K562 (cell line): ENCODE results near the gene IGFALS. TPM values are rescaled to one million over a fixed set of nuclear protein-coding genes. Genes with fewer than 3 reads are reported as not detected.

Experiments used
- ATF4 ChIP-seq: fragments of 450-650 bp; formaldehyde crosslinking; IDR thresholded peaks from 2 replicates; pipeline ENCODE4 v1.4.0; 2022; ENCODE audit warnings: mild to moderate bottlenecking, moderate library complexity
- CBFA2T2 ChIP-seq: fragments of 450-650 bp; conservative IDR thresholded peaks from 2 replicates; pipeline ENCODE4 v1.6.1; 2017; ENCODE audit warnings: mild to moderate bottlenecking
- CHCHD3 ChIP-seq: fragments of 250-450 bp; sonication (Bioruptor Pico); IDR thresholded peaks from 2 replicates; pipeline ENCODE4 v2.1.2; 2022; ENCODE audit warnings: mild to moderate bottlenecking
- CXXC5 ChIP-seq: fragments of 250-450 bp; sonication (Bioruptor Pico); IDR thresholded peaks from 2 replicates; pipeline ENCODE4 v1.8.0; 2022; ENCODE audit warnings: inconsistent platforms, mild to moderate bottlenecking, moderate library complexity
- E2F6 ChIP-seq, 2 experiments: IDR thresholded peaks; 2 replicates each; pipeline ENCODE4 v1.6.1; 2011; ENCODE audit warnings: borderline replicate concordance in 1 of 2, control low read depth in 1 of 2, low read depth in 1 of 2, low read length in 1 of 2, mild to moderate bottlenecking in 1 of 2, mixed read lengths in 1 of 2, moderate library complexity in 1 of 2; ENCODE audit not compliant: insufficient read depth in 1 of 2, insufficient read length in 1 of 2, poor library complexity in 1 of 2, severe bottlenecking in 1 of 2; ENCODE audit errors: extremely low read depth in 1 of 2
- EP300 ChIP-seq: IDR thresholded peaks from 2 replicates; pipeline ENCODE4 v1.6.1; 2012; ENCODE audit warnings: low read length, improper control_type of control experiment
- KAT2B ChIP-seq: IDR thresholded peaks from one replicate; pipeline ENCODE4 v1.6.1; 2012; ENCODE audit warnings: low read depth, mild to moderate bottlenecking, control low read depth, inconsistent platforms, low read length, moderate library complexity
- MYBL2 ChIP-seq, 2 experiments: fragments of 450-650 bp in 1 of 2; sonication (generic) in 1 of 2; formaldehyde crosslinking in 1 of 2; IDR thresholded peaks; 2 replicates each; pipeline versions ENCODE4 v1.6.1 to v1.8.1; 2017 to 2022; ENCODE audit warnings: borderline replicate concordance in 1 of 2, inconsistent platforms in 1 of 2, low read depth in 1 of 2, mild to moderate bottlenecking in 1 of 2, missing genetic modification reagents in 1 of 2, moderate library complexity in 1 of 2
- RB1 ChIP-seq: fragments of 450-650 bp; IDR thresholded peaks from 2 replicates; pipeline ENCODE4 v1.6.1; 2017; ENCODE audit warnings: low read depth, mild to moderate bottlenecking
- TEAD1 ChIP-seq, 2 experiments: fragments of 450-650 bp in 1 of 2; sonication (generic) in 1 of 2; formaldehyde crosslinking; IDR thresholded peaks; 2 replicates each; pipeline versions ENCODE4 v1.4.0 to v1.8.0; 2020 to 2022; ENCODE audit warnings: mild to moderate bottlenecking in 2 of 2, missing genetic modification reagents in 1 of 2
- XRCC3 ChIP-seq: fragments of 450-650 bp; IDR thresholded peaks from 2 replicates; pipeline ENCODE4 v1.6.1; 2017; ENCODE audit warnings: mild to moderate bottlenecking, moderate library complexity
- ZC3H11A ChIP-seq: IDR thresholded peaks from 2 replicates; pipeline ENCODE4 v1.6.1; 2012; ENCODE audit warnings: low read depth, low read length, improper control_type of control experiment
- ZKSCAN3 ChIP-seq: fragments of 250-450 bp; sonication (Bioruptor Pico); IDR thresholded peaks from 2 replicates; pipeline ENCODE4 v1.4.0; 2020
- ZNF274 ChIP-seq: IDR thresholded peaks from 2 replicates; pipeline ENCODE4 v1.6.1; 2011; ENCODE audit warnings: low read depth, mild to moderate bottlenecking, low read length, moderate library complexity, borderline replicate concordance
- ZNF41 ChIP-seq: fragments of 250-450 bp; sonication (Bioruptor Pico); conservative IDR thresholded peaks from 2 replicates; pipeline ENCODE4 v1.4.0; 2020; ENCODE audit warnings: mild to moderate bottlenecking
- ZNF507 ChIP-seq: conservative IDR thresholded peaks from 2 replicates; pipeline ENCODE4 v1.6.1; 2017; ENCODE audit warnings: missing genetic modification characterization, missing compliant biosample characterization
- polyA plus RNA-seq, 8 experiments: library from polyadenylated mRNA; depleted of rRNA in 4 of 8; stranded (reverse) in 5 of 8; unstranded in 3 of 8; fragments of >200 nt; fragmentation: Nextera tagmentation in 2 of 8; fragmentation: Illumina TruSeq in 1 of 8; extraction: Ambion mirVana in 2 of 8; extraction: Trizol in 1 of 8; gene quantifications; 2 replicates each; pipeline versions ENCODE4 v1.2.1 to v1.2.3, GENCODE V29; 2011 to 2014; ENCODE audit warnings: inconsistent platforms in 1 of 8, missing spikeins in 1 of 8
- total RNA-seq, 7 experiments: library from RNA; depleted of rRNA in 6 of 7; stranded (reverse); fragments of >200 nt in 6 of 7; fragmentation: Illumina TruSeq in 2 of 7; extraction: Trizol in 2 of 7; gene quantifications; 2 replicates each; pipeline versions ENCODE4 v1.2.1 to v1.2.3, GENCODE V29; 2011 to 2021; ENCODE audit warnings: low replicate concordance in 1 of 7
- TF ChIP-seq, protein P1 (sequence below), 3 experiments: IDR thresholded peaks in 2 of 3; conservative IDR thresholded peaks in 1 of 3; 2 replicates each; pipeline ENCODE4 v1.5.1; 2011 to 2012; ENCODE audit warnings: low read length in 3 of 3, mild to moderate bottlenecking in 3 of 3, control low read depth in 2 of 3, improper control_type of control experiment in 1 of 3, inconsistent platforms in 1 of 3, low read depth in 1 of 3, mixed read lengths in 1 of 3, moderate library complexity in 1 of 3; ENCODE audit not compliant: insufficient read depth in 2 of 3
- TF ChIP-seq, protein P2 (sequence below): IDR thresholded peaks from 2 replicates; pipeline ENCODE4 v1.6.1; 2012; ENCODE audit warnings: low read depth, low read length, improper control_type of control experiment, borderline replicate concordance
- TF ChIP-seq, protein P3 (sequence below): sonication (generic); formaldehyde crosslinking; IDR thresholded peaks from 2 replicates; pipeline ENCODE4 v1.8.0; 2022; ENCODE audit warnings: missing genetic modification reagents, mild to moderate bottlenecking, moderate library complexity, borderline replicate concordance
- TF ChIP-seq, protein P4 (sequence below): fragments of 200-800 bp; sonication (Bioruptor generic); IDR thresholded peaks from 2 replicates; pipeline ENCODE4 v1.6.1; 2017; ENCODE audit warnings: missing genetic modification characterization, missing compliant biosample characterization

Gene IGFALS
- total and polyA plus RNA-seq, 9 of the 15 experiments (the other 6 are each of a cell fraction or from before 2014, with no cell fraction given): not detected

DNA sequence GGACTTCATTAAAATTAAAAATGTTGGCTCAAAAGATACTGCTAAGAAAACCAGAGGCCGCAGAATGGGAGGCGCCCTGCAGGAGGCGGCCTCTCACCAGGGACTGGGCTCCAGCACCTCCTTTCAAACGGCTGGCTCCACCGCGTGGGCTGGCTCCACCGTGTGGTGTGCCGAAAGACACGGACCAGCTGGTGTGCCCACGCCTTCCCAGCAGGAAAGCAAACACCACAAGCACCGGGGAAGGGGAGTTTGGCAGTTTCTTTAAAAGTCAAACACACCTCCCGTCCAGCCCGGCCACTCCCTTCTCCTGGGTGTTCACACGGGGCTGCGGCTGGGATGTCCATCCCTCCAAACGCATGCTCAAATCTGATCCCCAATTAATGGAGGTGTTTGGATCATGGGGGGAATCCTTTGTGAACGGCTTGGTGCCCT, 19.2 kb upstream of the IGFALS start (continued):
- TF ChIP-seq, protein P1, sequence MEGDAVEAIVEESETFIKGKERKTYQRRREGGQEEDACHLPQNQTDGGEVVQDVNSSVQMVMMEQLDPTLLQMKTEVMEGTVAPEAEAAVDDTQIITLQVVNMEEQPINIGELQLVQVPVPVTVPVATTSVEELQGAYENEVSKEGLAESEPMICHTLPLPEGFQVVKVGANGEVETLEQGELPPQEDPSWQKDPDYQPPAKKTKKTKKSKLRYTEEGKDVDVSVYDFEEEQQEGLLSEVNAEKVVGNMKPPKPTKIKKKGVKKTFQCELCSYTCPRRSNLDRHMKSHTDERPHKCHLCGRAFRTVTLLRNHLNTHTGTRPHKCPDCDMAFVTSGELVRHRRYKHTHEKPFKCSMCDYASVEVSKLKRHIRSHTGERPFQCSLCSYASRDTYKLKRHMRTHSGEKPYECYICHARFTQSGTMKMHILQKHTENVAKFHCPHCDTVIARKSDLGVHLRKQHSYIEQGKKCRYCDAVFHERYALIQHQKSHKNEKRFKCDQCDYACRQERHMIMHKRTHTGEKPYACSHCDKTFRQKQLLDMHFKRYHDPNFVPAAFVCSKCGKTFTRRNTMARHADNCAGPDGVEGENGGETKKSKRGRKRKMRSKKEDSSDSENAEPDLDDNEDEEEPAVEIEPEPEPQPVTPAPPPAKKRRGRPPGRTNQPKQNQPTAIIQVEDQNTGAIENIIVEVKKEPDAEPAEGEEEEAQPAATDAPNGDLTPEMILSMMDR (IDR thresholded peaks at IDR 0.05 in 2 of 3, conservative IDR thresholded peaks at IDR 0.05 in 1 of 3; ENCODE audit: insufficient read depth in 2 of 3, low read depth in 1 of 3, low read length in 3 of 3): peak; percentile 91 to 98 (median 97)
- TF ChIP-seq ZNF41 (CRISPR knock-in tag): no peak
- TF ChIP-seq ZNF507 (tag): no peak
- TF ChIP-seq ZKSCAN3: no peak
- 0 out of 2 replicates have a peak, but pooled peaks have one; percentile 17 for TF ChIP-seq CXXC5 (CRISPR knock-in tag)
- TF ChIP-seq, protein P2, sequence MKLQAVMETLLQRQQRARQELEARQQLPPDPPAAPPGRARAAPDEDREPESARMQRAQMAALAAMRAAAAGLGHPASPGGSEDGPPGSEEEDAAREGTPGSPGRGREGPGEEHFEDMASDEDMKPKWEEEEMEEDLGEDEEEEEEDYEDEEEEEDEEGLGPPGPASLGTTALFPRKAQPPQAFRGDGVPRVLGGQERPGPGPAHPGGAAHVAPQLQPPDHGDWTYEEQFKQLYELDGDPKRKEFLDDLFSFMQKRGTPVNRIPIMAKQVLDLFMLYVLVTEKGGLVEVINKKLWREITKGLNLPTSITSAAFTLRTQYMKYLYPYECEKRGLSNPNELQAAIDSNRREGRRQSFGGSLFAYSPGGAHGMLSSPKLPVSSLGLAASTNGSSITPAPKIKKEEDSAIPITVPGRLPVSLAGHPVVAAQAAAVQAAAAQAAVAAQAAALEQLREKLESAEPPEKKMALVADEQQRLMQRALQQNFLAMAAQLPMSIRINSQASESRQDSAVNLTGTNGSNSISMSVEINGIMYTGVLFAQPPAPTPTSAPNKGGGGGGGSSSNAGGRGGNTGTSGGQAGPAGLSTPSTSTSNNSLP: no peak
- TF ChIP-seq, protein P3, sequence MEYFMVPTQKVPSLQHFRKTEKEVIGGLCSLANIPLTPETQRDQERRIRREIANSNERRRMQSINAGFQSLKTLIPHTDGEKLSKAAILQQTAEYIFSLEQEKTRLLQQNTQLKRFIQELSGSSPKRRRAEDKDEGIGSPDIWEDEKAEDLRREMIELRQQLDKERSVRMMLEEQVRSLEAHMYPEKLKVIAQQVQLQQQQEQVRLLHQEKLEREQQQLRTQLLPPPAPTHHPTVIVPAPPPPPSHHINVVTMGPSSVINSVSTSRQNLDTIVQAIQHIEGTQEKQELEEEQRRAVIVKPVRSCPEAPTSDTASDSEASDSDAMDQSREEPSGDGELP (CRISPR knock-in tag): peak; percentile 98
- TF ChIP-seq ATF4 (CRISPR knock-in tag): no peak
- TF ChIP-seq, protein P4, sequence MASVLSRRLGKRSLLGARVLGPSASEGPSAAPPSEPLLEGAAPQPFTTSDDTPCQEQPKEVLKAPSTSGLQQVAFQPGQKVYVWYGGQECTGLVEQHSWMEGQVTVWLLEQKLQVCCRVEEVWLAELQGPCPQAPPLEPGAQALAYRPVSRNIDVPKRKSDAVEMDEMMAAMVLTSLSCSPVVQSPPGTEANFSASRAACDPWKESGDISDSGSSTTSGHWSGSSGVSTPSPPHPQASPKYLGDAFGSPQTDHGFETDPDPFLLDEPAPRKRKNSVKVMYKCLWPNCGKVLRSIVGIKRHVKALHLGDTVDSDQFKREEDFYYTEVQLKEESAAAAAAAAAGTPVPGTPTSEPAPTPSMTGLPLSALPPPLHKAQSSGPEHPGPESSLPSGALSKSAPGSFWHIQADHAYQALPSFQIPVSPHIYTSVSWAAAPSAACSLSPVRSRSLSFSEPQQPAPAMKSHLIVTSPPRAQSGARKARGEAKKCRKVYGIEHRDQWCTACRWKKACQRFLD (CRISPR knock-in tag): no peak
- no peak for TF ChIP-seq CBFA2T2
- no peak for TF ChIP-seq EP300
- TF ChIP-seq XRCC3: no peak
- peak; percentile 56 for TF ChIP-seq MYBL2 (IDR thresholded peaks at IDR 0.05; ENCODE audit: low read depth)
- no peak for TF ChIP-seq MYBL2 (CRISPR knock-in tag; IDR thresholded peaks at IDR 0.05; ENCODE audit: borderline replicate concordance)
- no peak for TF ChIP-seq ZC3H11A
- TF ChIP-seq KAT2B: no peak
- peak; percentile 44 to 68 for TF ChIP-seq E2F6 (IDR thresholded peaks at IDR 0.05; ENCODE audit: borderline replicate concordance in 1 of 2, extremely low read depth in 1 of 2, insufficient read depth in 1 of 2, insufficient read length in 1 of 2, low read depth in 1 of 2, low read length in 1 of 2, poor library complexity in 1 of 2, severe bottlenecking in 1 of 2)
- TF ChIP-seq RB1: peak; percentile 52; the same call in 1 of the 2 replicates
- no peak for TF ChIP-seq CHCHD3 (CRISPR knock-in tag)
- no peak for TF ChIP-seq TEAD1 (CRISPR knock-in tag; IDR thresholded peaks at IDR 0.05)
- no peak for TF ChIP-seq ZNF274
